ENCODE data around the gene CCDC177.

- TF ChIP-seq, protein P1, sequence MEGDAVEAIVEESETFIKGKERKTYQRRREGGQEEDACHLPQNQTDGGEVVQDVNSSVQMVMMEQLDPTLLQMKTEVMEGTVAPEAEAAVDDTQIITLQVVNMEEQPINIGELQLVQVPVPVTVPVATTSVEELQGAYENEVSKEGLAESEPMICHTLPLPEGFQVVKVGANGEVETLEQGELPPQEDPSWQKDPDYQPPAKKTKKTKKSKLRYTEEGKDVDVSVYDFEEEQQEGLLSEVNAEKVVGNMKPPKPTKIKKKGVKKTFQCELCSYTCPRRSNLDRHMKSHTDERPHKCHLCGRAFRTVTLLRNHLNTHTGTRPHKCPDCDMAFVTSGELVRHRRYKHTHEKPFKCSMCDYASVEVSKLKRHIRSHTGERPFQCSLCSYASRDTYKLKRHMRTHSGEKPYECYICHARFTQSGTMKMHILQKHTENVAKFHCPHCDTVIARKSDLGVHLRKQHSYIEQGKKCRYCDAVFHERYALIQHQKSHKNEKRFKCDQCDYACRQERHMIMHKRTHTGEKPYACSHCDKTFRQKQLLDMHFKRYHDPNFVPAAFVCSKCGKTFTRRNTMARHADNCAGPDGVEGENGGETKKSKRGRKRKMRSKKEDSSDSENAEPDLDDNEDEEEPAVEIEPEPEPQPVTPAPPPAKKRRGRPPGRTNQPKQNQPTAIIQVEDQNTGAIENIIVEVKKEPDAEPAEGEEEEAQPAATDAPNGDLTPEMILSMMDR (IDR thresholded peaks at IDR 0.05; ENCODE audit: borderline replicate concordance, extremely low read depth, low read length, poor library complexity, severe bottlenecking), result no peak
- TF ChIP-seq EZH2 (IDR thresholded peaks at IDR 0.05; ENCODE audit: borderline replicate concordance, low read depth, low read length, severe bottlenecking), result no peak
Observed at GRCh38 chr14:69587389-69587788, 12.7 kb upstream of the CCDC177 start.
